HG02973 (cell line): ENCODE measurements around the gene BLOC1S1.
"Not testable (repeated sequence)": the region's sequence is repeated elsewhere in the genome, so short reads cannot be mapped to it uniquely, and the experiment has no call there.

Experiments
- ATAC-seq: cut with Tn5 transposase; IDR thresholded peaks from one replicate; pipeline ENCODE4 v1.9.1; 2021; ENCODE audit warnings: moderate library complexity; ENCODE audit not compliant: unreplicated experiment

BLOC1S1 gene

GRCh38 chr12:55743406-55744339, 27.8 kb downstream of the BLOC1S1 start:
- peak; percentile 27 for ATAC-seq

GRCh38 chr12:55744340-55745030, 28.6 kb downstream of the BLOC1S1 start:
- no peak for ATAC-seq

- ATAC-seq = no peak
These were observed 29.7 kb downstream of the BLOC1S1 start for GRCh38 chr12:55745361-55746173.

DNA sequence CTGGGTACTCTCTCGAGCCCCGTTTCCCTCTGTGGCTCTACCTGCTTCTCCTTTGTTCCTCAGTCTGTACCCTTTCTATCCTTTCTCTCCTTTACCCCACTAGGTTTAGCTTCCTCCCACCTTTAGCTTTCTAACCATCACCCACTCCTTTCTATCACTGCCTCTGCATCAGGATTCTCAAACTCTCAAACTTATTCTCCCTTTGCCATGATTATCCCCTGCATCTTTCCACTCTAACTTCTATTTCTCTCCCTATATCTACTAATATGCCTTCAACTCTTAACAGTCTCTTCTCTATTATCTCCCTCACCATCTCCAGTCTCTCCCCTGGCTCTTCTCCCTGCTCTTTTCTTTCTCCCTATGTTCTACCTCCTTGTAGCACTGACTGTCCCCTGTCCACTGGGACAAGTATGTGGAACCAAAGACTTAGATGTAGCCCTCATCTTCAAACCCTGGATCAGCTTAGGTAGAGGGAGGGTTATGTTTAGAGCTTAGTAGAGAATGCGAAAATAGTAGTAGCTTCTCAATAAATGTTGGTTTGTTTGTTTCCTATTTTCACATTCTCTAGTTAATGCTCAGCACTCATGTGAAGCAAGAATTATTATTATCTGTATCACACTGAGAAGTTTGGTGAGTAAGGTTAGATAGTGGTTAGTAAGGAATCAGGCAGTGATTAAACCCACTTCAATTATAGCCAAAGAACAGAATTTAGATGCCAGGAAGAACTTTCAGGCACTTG, 30.5 kb downstream of the BLOC1S1 start:
- ATAC-seq = no peak

- ATAC-seq = no peak
These were observed 31.0 kb downstream of the BLOC1S1 start for GRCh38 chr12:55746913-55747231.

GRCh38 chr12:55748230-55748993, 32.6 kb downstream of the BLOC1S1 start:
- no peak for ATAC-seq

GRCh38 chr12:55755246-55755645, 39.4 kb downstream of the BLOC1S1 start:
- ATAC-seq = no peak

DNA sequence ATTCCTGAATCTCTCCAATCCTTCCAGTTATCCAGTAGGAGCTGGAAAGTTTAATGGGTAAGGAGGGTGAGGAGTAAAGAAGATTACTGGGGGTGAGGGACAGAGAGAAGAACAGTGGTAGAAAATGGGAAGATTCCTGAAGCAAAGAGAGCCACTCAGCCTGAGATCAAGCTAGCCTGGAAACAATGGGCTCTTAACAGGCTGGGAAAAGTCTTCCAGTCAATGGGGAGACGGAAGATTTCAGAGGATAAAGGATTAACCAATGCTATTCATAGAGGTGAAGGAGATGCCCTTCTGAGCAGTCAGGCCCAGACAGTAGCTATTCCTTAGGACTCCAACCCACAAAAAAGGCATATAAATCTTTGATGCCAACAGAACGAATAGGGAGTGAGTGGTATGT, 41.9 kb downstream of the BLOC1S1 start:
- ATAC-seq = no peak

DNA sequence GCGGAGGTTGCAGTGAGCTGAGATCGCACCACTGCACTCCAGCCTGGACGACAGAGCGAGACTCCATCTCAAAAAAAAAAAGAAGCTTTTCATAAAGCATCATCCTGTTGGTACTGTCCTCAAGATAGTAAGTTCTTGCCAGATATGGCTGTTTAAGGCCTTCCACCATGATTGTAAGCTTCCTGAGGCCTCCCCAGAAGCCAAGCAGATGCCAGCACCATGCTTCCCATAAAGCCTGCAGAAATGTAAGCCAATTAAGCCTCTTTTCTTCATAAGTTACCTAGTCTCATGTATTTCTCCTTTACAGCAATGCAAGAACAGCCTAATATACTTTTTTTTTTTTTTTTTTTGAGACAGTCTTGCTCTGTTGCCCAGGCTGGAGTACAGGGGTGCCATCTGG, 42.7 kb downstream of the BLOC1S1 start:
- ATAC-seq = not testable (repeated sequence)

- no peak for ATAC-seq
These were observed 44.8 kb downstream of the BLOC1S1 start for GRCh38 chr12:55760663-55761062.

DNA sequence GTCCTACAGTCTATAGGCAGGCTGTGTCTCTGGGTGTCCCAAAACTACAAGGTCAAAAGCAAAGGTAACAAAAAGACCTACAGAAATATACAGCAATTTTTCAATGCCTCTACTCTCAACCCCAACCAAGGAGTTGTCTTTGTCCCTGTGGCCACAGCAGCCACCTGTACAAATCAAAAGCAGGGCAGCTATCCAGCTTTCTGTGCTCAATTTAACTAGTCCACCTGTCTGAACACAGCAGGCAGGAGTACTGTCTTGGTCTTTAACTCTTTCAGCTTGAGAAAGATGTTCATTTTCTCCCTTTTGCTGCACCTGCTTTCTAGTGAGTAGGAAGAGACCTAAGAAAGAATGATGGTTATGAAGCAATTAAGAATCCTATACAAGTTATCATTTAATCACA, 46.8 kb downstream of the BLOC1S1 start:
- ATAC-seq = no peak

DNA sequence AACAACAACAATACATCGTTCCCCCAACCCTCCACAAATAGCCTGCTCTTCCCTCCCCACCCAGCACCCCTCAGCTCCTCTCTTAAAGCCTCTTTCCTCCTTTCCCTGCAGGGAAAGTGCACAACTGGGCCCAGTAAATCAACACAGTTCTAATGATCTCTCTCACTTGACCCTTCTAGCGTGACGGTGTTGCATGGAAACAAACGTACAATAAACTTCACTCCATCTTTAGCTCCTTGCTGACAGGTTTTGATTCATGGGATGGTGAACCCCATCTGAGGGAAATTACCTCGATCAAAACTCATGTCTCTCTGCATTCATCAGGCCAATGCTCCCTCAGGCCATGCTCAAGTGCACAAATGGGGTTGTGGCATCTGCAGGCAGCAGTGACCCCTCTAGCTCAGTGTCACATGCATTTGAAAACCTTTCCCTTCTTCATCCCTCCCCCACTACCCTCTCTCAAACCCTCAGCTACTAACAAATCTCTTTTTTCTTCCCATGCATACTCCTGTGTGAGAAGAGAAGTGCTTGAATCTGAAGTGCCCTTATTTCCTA, 50.0 kb downstream of the BLOC1S1 start:
- no peak for ATAC-seq

- no peak for ATAC-seq
These were observed 51.3 kb downstream of the BLOC1S1 start for GRCh38 chr12:55767156-55767555.
